HG03469 (cell line): Measurements from ENCODE around the gene KLHL7.
"Not testable (repeated sequence)": the region's sequence is repeated elsewhere in the genome, so short reads cannot be mapped to it uniquely, and the experiment has no call there.

Source experiments
- ATAC-seq: cut with Tn5 transposase; IDR thresholded peaks from one replicate; pipeline ENCODE4 v1.9.1; 2021; ENCODE audit warnings: mild to moderate bottlenecking, moderate library complexity, moderate number of reproducible peaks; ENCODE audit not compliant: unreplicated experiment

KLHL7 gene

GRCh38 chr7:23212395-23212794, 106.8 kb downstream of the KLHL7 start:
- no peak for ATAC-seq

GRCh38 chr7:23212841-23213240, 107.3 kb downstream of the KLHL7 start:
- ATAC-seq = no peak

- ATAC-seq = no peak
Observed at GRCh38 chr7:23213755-23214154, 108.2 kb downstream of the KLHL7 start.

- no peak for ATAC-seq
Observed at GRCh38 chr7:23214423-23214822, 108.8 kb downstream of the KLHL7 start.

- ATAC-seq = no peak
Observed at GRCh38 chr7:23214938-23215337, 109.4 kb downstream of the KLHL7 start.

GRCh38 chr7:23216021-23216420, 110.4 kb downstream of the KLHL7 start:
- ATAC-seq = no peak

GRCh38 chr7:23218196-23218595, 112.6 kb downstream of the KLHL7 start:
- ATAC-seq = no peak

GRCh38 chr7:23220690-23221305, 115.2 kb downstream of the KLHL7 start:
- ATAC-seq = no peak

GRCh38 chr7:23222439-23223030, 117.0 kb downstream of the KLHL7 start:
- no peak for ATAC-seq

GRCh38 chr7:23224364-23224763, 118.8 kb downstream of the KLHL7 start:
- not testable (repeated sequence) for ATAC-seq

- ATAC-seq = no peak
Observed at GRCh38 chr7:23226844-23227450, 121.4 kb downstream of the KLHL7 start.
